Sigmoid colon (tissue), 7 donors: ENCODE measurements around the gene RSRC2. TPM values are rescaled to one million over a fixed set of nuclear protein-coding genes. Genes with fewer than 3 reads are reported as not detected.

Experiments used
- DNase-seq: peaks from one replicate; pipeline ENCODE4 v3.0.0-alpha.2; 2019
- H3K27ac ChIP-seq, 4 donors: fragments of 200-600 bp; sonication (generic); one replicate each; pipeline ENCODE4 v1.5.1; 2016 to 2019; ENCODE audit warnings: mild to moderate bottlenecking in 1 of 4
- H3K27me3 ChIP-seq, 3 donors: fragments of 200-600 bp; sonication (generic); one replicate each; pipeline ENCODE4 v1.5.1; 2019; ENCODE audit warnings: mild to moderate bottlenecking in 1 of 3
- H3K36me3 ChIP-seq, 4 donors: fragments of 200-600 bp; sonication (generic); one replicate each; pipeline ENCODE4 v1.5.1; 2016 to 2019
- H3K4me1 ChIP-seq, 4 donors: fragments of 200-600 bp; sonication (generic); one replicate each; pipeline ENCODE4 v1.5.1; 2017 to 2019
- H3K4me3 ChIP-seq, 4 donors: fragments of 200-600 bp; sonication (generic); one replicate each; pipeline ENCODE4 v1.5.1; 2017 to 2019; ENCODE audit warnings: mild to moderate bottlenecking in 2 of 4, moderate library complexity in 1 of 4
- H3K9me3 ChIP-seq, 4 donors: fragments of 200-600 bp in 3 of 4; sonication (generic) in 3 of 4; one replicate each; pipeline versions ENCODE4 v1.5.1 to v1.6.1; 2013 to 2019
- EP300 ChIP-seq, 4 donors: sonication (generic); formaldehyde crosslinking; IDR thresholded peaks; one replicate each; pipeline ENCODE4 v1.6.1; 2017; ENCODE audit warnings: antibody characterized with exemption in 4 of 4
- POLR2A ChIP-seq, 2 donors: fragments of 450-650 bp; IDR thresholded peaks; one replicate each; pipeline ENCODE4 v1.6.1; 2016; ENCODE audit warnings: antibody characterized with exemption in 2 of 2, mild to moderate bottlenecking in 2 of 2, moderate library complexity in 2 of 2
- POLR2AphosphoS5 ChIP-seq, 4 donors: sonication (generic); formaldehyde crosslinking; IDR thresholded peaks; one replicate each; pipeline ENCODE4 v1.6.1; 2017; ENCODE audit warnings: antibody characterized with exemption in 4 of 4
- WGBS, 2 donors: extraction: QIAGEN DNeasy Blood & Tissue Kit; methylation state at CpG; one replicate each; pipeline ENCODE4 v1.1.7; 2013; 5-methylcytosine and 5-hydroxymethylcytosine counted together
- intact Hi-C: fragments of 100-400 bp; cut with DNase I; formaldehyde crosslinking; loops from one replicate; pipeline ENCODE4 v1.15.1; 2023
- polyA plus RNA-seq, 3 donors: library from polyadenylated mRNA; stranded (reverse); fragments of 200-250 nt; gene quantifications; one replicate each; pipeline ENCODE4 v1.2.3, GENCODE V29; 2013
- total RNA-seq, 4 donors: library from RNA; depleted of rRNA; stranded (reverse); fragments of >200 nt; gene quantifications; one replicate each; pipeline ENCODE4 v1.1.0, GENCODE V29; 2016
- TF ChIP-seq, protein P1 (sequence below), 4 experiments: fragments of 450-650 bp in 3 of 4; fragments of 200-600 bp in 1 of 4; IDR thresholded peaks; one replicate each; pipeline ENCODE4 v1.5.1; 2016 to 2019; ENCODE audit warnings: antibody characterized with exemption in 4 of 4, mild to moderate bottlenecking in 3 of 4, moderate library complexity in 2 of 4
- donor health status: healthy with polysubstance abuse.
- donor health status: Bipolar disorder and iron deficiency.
- donor health status: healthy.

The RSRC2 gene
- total and polyA plus RNA-seq, 7 donors: 38.4 to 79.9 (median 60.9) TPM

DNA sequence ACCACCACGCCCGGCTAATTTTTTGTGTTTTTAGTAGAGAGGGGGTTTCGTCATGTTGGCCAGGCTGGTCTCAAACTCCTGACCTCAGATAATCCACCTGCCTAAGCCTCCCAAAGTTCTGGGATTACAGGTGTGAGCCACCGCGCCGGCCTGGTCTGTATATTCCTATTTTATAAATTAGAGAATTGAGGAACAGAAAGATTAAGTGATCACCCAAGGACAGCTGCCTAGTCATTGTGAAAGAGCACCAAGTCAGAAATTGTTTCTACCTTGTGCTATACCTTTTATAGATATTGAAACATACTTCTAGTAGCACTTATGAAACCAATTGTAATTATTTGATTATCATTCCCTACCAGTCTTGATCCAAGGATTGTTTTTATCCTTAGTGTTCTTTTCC is 2.3 kb upstream of the RSRC2 start:
- 92 to 94% methylated on average over 6 of the region's 6 CpGs for WGBS, 2 donors
- no peaks in the 10 kb centered on the region for H3K27me3 ChIP-seq

DNA sequence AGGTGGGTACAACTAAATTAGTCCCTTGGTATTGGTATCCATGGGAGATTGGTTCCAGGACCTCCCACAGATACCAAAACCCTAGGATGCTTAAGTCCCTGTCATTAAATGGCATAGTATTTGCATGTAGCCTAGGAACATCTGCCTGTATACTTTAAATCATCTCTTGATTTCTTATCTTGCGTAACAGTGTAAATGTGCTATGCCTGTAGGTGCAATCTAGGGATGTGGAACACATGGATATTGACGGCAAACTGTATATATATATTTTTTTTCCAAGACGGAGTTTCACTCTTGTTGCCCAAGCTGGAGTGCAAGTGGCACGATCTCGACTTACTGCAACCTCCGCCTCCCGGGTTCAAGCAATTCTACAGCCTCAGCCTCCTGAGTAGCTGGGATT is 1.8 kb upstream of the RSRC2 start:
- peaks cover 0 to 32% (median 28%) of the 10 kb centered on the region in 4 donors for H3K4me1 ChIP-seq

More for the DNA sequence above, 2.3 kb upstream of the RSRC2 start:
- Histone ChIP-seq H3K36me3 (no peaks in the 10 kb centered on the region), H3K4me3 (no peak overlapping the region), H3K4me1 (peaks cover 0 to 28% (median 24%) of the 10 kb centered on the region in 4 donors), H3K27ac (no peak overlapping the region), H3K9me3 (no peaks in the 10 kb centered on the region)
- TF ChIP-seq POLR2A (IDR thresholded peaks at IDR 0.05) (no peak), POLR2AphosphoS5 (IDR thresholded peaks at IDR 0.05) (no peak), EP300 (IDR thresholded peaks at IDR 0.05) (no peak)
- TF ChIP-seq, protein P1, sequence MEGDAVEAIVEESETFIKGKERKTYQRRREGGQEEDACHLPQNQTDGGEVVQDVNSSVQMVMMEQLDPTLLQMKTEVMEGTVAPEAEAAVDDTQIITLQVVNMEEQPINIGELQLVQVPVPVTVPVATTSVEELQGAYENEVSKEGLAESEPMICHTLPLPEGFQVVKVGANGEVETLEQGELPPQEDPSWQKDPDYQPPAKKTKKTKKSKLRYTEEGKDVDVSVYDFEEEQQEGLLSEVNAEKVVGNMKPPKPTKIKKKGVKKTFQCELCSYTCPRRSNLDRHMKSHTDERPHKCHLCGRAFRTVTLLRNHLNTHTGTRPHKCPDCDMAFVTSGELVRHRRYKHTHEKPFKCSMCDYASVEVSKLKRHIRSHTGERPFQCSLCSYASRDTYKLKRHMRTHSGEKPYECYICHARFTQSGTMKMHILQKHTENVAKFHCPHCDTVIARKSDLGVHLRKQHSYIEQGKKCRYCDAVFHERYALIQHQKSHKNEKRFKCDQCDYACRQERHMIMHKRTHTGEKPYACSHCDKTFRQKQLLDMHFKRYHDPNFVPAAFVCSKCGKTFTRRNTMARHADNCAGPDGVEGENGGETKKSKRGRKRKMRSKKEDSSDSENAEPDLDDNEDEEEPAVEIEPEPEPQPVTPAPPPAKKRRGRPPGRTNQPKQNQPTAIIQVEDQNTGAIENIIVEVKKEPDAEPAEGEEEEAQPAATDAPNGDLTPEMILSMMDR (IDR thresholded peaks at IDR 0.05): no peak
- no peak for DNase-seq
- intact Hi-C loops: loop anchor here (10.0 kb wide), 1 partner anchor 1076 kb away; the partner anchor contains the start of gene DDX55

GRCh38 chr12:122527478-122527944 is 775 bp upstream of the RSRC2 start:
- H3K4me1 ChIP-seq: peaks cover 0 to 43% (median 38%) of the 10 kb centered on the region in 4 donors
- TF ChIP-seq, protein P1 (IDR thresholded peaks at IDR 0.05): no peak
- TF ChIP-seq POLR2A (IDR thresholded peaks at IDR 0.05) (no peak), EP300 (IDR thresholded peaks at IDR 0.05) (no peak), POLR2AphosphoS5 (IDR thresholded peaks at IDR 0.05) (no peak)
- no peaks in the 10 kb centered on the region for H3K27me3 ChIP-seq
- H3K4me3 ChIP-seq: peak overlapping the region; percentile 19 to 79 (median 64)
- no peaks in the 10 kb centered on the region for H3K9me3 ChIP-seq
- peak overlapping the region; percentile 33 to 95 (median 80) for H3K27ac ChIP-seq
- intact Hi-C loops: loop anchor here (1.0 to 10.0 kb wide), 2 partner anchors 225 to 1077 kb away; partner anchors contain the start of genes DDX55 and DENR
- H3K36me3 ChIP-seq: no peaks in the 10 kb centered on the region
- WGBS, 2 donors: 0% methylated on average over 21 of the region's 21 CpGs
- DNase-seq: no peak

More for the DNA sequence above, 1.8 kb upstream of the RSRC2 start:
- DNase-seq: no peak
- TF ChIP-seq POLR2A (IDR thresholded peaks at IDR 0.05): no peak
- TF ChIP-seq EP300 (IDR thresholded peaks at IDR 0.05): no peak
- no peak for TF ChIP-seq POLR2AphosphoS5 (IDR thresholded peaks at IDR 0.05)
- TF ChIP-seq, protein P1 (IDR thresholded peaks at IDR 0.05): no peak
- H3K4me3 ChIP-seq: no peak overlapping the region
- H3K27me3 ChIP-seq: no peaks in the 10 kb centered on the region
- H3K9me3 ChIP-seq: no peaks in the 10 kb centered on the region
- H3K27ac ChIP-seq: no peak overlapping the region
- 93 to 96% methylated on average over 7 of the region's 7 CpGs for WGBS, 2 donors
- H3K36me3 ChIP-seq: no peaks in the 10 kb centered on the region
- intact Hi-C loops: loop anchor here (10.0 kb wide), 1 partner anchor 1076 kb away; the partner anchor contains the start of gene DDX55

GRCh38 chr12:122523846-122524718 is 2.7 kb downstream of the RSRC2 start:
- TF ChIP-seq, protein P1 (IDR thresholded peaks at IDR 0.05): no peak
- TF ChIP-seq EP300 (IDR thresholded peaks at IDR 0.05): no peak
- TF ChIP-seq POLR2AphosphoS5 (IDR thresholded peaks at IDR 0.05): no peak
- TF ChIP-seq POLR2A (IDR thresholded peaks at IDR 0.05): no peak
- Histone ChIP-seq H3K4me1 (peaks cover 0 to 54% (median 50%) of the 10 kb centered on the region in 4 donors), H3K9me3 (no peaks in the 10 kb centered on the region), H3K36me3 (peaks cover 23 to 34% (median 28%) of the 10 kb centered on the region in 4 donors), H3K27me3 (no peaks in the 10 kb centered on the region), H3K4me3 (peak overlapping the region; percentile 15 to 57 (median 40)), H3K27ac (peak overlapping the region; percentile 14 to 83 (median 75))
- intact Hi-C loops: loop anchor here (10.0 kb wide), 1 partner anchor 1081 kb away; the partner anchor contains the start of gene DDX55
- DNase-seq: no peak
- WGBS, 2 donors: 4 to 26% methylated on average over 8 of the region's 8 CpGs
